Activated B cell treated with CpG ODN at 0.5 μM for 24 hours (primary cell): Measurements from ENCODE around the gene DDX28. TPM values are rescaled to one million over a fixed set of nuclear protein-coding genes. Genes with fewer than 3 reads are reported as not detected.

Source experiments
- ATAC-seq: fragments of 200-7000 bp; cut with Tn5 transposase; one replicate; pipeline ENCODE4 v1.10.0; 2021; ENCODE audit warnings: low read depth, mild to moderate bottlenecking, moderate library complexity
- CTCF ChIA-PET: fragments of 350-600 bp; sonication (Branson Sonifier 250); formaldehyde crosslinking; loops from one replicate; lab custom pipeline; 2021; ENCODE audit warnings: antibody characterized with exemption; lab: Charles Lee
- POLR2A ChIA-PET: fragments of 350-600 bp; sonication (Branson Sonifier 250); formaldehyde crosslinking; loops from one replicate; lab custom pipeline; 2021; ENCODE audit warnings: antibody characterized with exemption; lab: Charles Lee
- DNase-seq: peaks from one replicate; pipeline ENCODE4 v3.0.0; 2022
- H3K27ac Mint-ChIP-seq: one replicate; pipeline ENCODE4 v1.8.0; 2020; ENCODE audit warnings: mixed read lengths
- H3K27me3 Mint-ChIP-seq: one replicate; pipeline ENCODE4 v1.8.0; 2021; ENCODE audit warnings: mixed read lengths
- H3K36me3 Mint-ChIP-seq: one replicate; pipeline ENCODE4 v1.8.0; 2021; ENCODE audit warnings: low read depth, mixed read lengths
- H3K4me1 Mint-ChIP-seq: one replicate; pipeline ENCODE4 v1.8.0; 2021; ENCODE audit warnings: mixed read lengths
- H3K4me3 Mint-ChIP-seq: one replicate; pipeline ENCODE4 v1.8.0; 2020; ENCODE audit warnings: mild to moderate bottlenecking, mixed read lengths
- H3K9me3 Mint-ChIP-seq: one replicate; pipeline ENCODE4 v1.8.0; 2020; ENCODE audit warnings: mixed read lengths
- intact Hi-C: fragments of 100-400 bp; cut with micrococcal nuclease; formaldehyde crosslinking; loops from one replicate; pipeline ENCODE4 v1.15.1; 2024
- total RNA-seq: library from RNA; stranded (reverse); gene quantifications from 2 replicates; pipeline ENCODE4 v1.2.3, GENCODE V29; 2022
- TF ChIP-seq, protein P1 (sequence below): fragments of 200-600 bp; IDR thresholded peaks from one replicate; pipeline ENCODE4 v1.8.0; 2022; ENCODE audit warnings: antibody characterized with exemption, mild to moderate bottlenecking

DDX28 gene
- total RNA-seq, 1 donor from 2014 or later: 19.2 TPM

- Mint-ChIP-seq H3K27ac (peak overlapping the region; percentile 54), H3K9me3 (no peaks in the 10 kb centered on the region), H3K27me3 (no peaks in the 10 kb centered on the region), H3K4me1 (peaks cover 79% of the 10 kb centered on the region), H3K4me3 (no peak overlapping the region), H3K36me3 (peaks cover 8% of the 10 kb centered on the region)
- ChIA-PET CTCF (interaction anchor here (1.1 to 1.7 kb wide), 2 partner anchors 48 to 53 kb away, joined by 4 to 9 read pairs; no protein-coding TSS in a partner anchor), POLR2A (interaction anchor here (0.6 to 3.5 kb wide), 6 partner anchors 8 to 52 kb away, joined by 3 to 16 read pairs (median 6); partner anchors contain the start of genes DDX28 and DUS2)
- TF ChIP-seq, protein P1, sequence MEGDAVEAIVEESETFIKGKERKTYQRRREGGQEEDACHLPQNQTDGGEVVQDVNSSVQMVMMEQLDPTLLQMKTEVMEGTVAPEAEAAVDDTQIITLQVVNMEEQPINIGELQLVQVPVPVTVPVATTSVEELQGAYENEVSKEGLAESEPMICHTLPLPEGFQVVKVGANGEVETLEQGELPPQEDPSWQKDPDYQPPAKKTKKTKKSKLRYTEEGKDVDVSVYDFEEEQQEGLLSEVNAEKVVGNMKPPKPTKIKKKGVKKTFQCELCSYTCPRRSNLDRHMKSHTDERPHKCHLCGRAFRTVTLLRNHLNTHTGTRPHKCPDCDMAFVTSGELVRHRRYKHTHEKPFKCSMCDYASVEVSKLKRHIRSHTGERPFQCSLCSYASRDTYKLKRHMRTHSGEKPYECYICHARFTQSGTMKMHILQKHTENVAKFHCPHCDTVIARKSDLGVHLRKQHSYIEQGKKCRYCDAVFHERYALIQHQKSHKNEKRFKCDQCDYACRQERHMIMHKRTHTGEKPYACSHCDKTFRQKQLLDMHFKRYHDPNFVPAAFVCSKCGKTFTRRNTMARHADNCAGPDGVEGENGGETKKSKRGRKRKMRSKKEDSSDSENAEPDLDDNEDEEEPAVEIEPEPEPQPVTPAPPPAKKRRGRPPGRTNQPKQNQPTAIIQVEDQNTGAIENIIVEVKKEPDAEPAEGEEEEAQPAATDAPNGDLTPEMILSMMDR: no peak
- no peak for DNase-seq
- intact Hi-C loops: no loop called here
- no peak for ATAC-seq
Observed at GRCh38 chr16:67987460-67988160, 35.4 kb downstream of the DDX28 start.

DNA sequence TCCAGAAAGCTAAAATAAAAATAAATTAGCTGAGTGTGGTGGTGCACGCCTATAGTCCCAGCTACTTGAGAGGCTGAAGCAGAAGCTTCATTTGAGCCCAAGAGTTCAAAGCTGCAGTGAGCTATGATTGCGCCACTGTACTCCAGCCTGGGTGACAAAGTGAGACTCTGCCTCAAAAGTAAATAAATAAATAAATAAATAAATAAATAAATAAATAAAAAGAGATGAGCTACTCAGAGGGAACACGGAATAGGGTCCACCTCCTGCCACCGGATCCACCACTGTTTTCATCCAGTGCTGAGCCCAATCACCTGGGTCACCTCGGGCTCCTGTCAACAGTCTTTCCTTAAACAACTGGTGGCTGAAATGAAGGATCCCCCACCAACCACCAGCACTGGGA is 36.1 kb downstream of the DDX28 start:
- Mint-ChIP-seq H3K9me3 (no peaks in the 10 kb centered on the region), H3K4me3 (no peak overlapping the region), H3K36me3 (peaks cover 8% of the 10 kb centered on the region), H3K4me1 (peaks cover 73% of the 10 kb centered on the region), H3K27me3 (no peaks in the 10 kb centered on the region), H3K27ac (peak overlapping the region; percentile 54)
- intact Hi-C loops: no loop called here
- CTCF ChIA-PET: interaction anchor here (1.1 to 1.7 kb wide), 2 partner anchors 48 to 54 kb away, joined by 4 to 9 read pairs; no protein-coding TSS in a partner anchor
- DNase-seq: no peak
- ATAC-seq: no peak
- POLR2A ChIA-PET: interaction anchor here (0.6 to 3.5 kb wide), 5 partner anchors 8 to 51 kb away, joined by 3 to 16 read pairs (median 6); partner anchors contain the start of genes DDX28 and DUS2
- TF ChIP-seq, protein P1: no peak

- H3K27me3 Mint-ChIP-seq: no peaks in the 10 kb centered on the region
- intact Hi-C loops: no loop called here
- H3K4me3 Mint-ChIP-seq: no peak overlapping the region
- no peak overlapping the region for H3K27ac Mint-ChIP-seq
- H3K9me3 Mint-ChIP-seq: no peaks in the 10 kb centered on the region
- POLR2A ChIA-PET: interaction anchor here (2.0 kb wide), 1 partner anchor 12 kb away, joined by 4 read pairs; no protein-coding TSS in a partner anchor
- CTCF ChIA-PET: interaction anchor here (0.9 to 1.2 kb wide), 2 partner anchors 59 to 310 kb away, joined by 3 to 4 read pairs; no protein-coding TSS in a partner anchor
- DNase-seq: no peak
- peaks cover 37% of the 10 kb centered on the region for H3K4me1 Mint-ChIP-seq
- H3K36me3 Mint-ChIP-seq: no peaks in the 10 kb centered on the region
- ATAC-seq: no peak
- TF ChIP-seq, protein P1: no peak
Observed at GRCh38 chr16:67982011-67982696, 40.9 kb downstream of the DDX28 start.

DNA sequence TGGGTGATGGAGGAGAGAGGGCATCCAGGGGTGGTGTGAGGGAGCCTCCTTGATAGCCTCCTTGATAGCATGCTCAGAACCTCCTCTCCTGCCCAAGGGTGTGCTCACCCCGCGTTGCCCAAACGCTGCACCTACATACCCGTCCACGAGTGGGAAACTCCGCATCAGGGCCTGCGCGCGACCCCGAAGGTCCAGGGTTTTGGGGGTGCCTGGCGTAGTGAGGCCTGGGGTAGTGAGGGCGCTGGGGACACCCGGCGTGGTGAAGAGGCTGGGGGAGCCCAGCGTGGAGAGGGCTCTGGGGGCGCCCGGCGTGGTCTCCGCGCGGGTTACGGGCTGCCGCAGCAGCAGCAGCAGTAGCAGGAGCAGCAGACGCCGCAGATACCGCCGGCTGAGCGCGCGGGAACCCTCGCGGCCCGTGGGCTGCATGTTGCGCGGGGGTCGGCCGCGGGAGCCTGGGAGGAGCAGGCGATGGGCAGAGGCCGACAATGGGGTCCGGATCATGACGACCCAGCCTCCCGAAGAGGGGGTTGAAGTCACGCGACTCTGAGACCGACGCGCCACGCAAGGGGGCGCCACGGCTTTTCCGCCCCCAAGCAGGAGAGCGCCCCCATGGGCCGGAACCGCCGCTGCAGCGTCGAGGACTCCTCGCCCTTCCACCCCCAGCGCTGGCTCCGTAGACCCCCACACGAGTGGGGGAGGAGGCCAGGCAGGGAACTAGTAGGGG is 42.9 kb downstream of the DDX28 start, which contains the start of gene DPEP3:
Gene DPEP3 (minus strand): TSS at position 545 of the 724 bp plus-strand sequence. CDS start 119 bp downstream, at position 426.
- no peak for ATAC-seq
- ChIA-PET CTCF (interaction anchor here (0.6 to 0.7 kb wide), 2 partner anchors 14 to 445 kb away, joined by 3 read pairs; no protein-coding TSS in a partner anchor), POLR2A (interaction anchor here (0.7 kb wide), 1 partner anchor 60 kb away, joined by 3 read pairs; no protein-coding TSS in a partner anchor)
- Mint-ChIP-seq H3K4me1 (peaks cover 33% of the 10 kb centered on the region), H3K27ac (no peak within 1 kb of the TSS), H3K9me3 (no peaks in the 10 kb centered on the region), H3K36me3 (no peaks in the 10 kb centered on the region), H3K27me3 (no peaks in the 10 kb centered on the region), H3K4me3 (no peak within 1 kb of the TSS)
- intact Hi-C loops: no loop called here
- no peak for DNase-seq
- TF ChIP-seq, protein P1: no peak
